Measurements from ENCODE around the gene NGF. TPM values are rescaled to one million over a fixed set of nuclear protein-coding genes. Genes with fewer than 3 reads are reported as not detected.
"Not testable (repeated sequence)": the region's sequence is repeated elsewhere in the genome, so short reads cannot be mapped to it uniquely, and the experiment has no call there.

The NGF gene
- total RNA-seq: 1 to 10 TPM in 1 of 4 donors, under 1 TPM in 2, not detected in 1; 0.42 to 1.4 (median 0.84) TPM

DNA sequence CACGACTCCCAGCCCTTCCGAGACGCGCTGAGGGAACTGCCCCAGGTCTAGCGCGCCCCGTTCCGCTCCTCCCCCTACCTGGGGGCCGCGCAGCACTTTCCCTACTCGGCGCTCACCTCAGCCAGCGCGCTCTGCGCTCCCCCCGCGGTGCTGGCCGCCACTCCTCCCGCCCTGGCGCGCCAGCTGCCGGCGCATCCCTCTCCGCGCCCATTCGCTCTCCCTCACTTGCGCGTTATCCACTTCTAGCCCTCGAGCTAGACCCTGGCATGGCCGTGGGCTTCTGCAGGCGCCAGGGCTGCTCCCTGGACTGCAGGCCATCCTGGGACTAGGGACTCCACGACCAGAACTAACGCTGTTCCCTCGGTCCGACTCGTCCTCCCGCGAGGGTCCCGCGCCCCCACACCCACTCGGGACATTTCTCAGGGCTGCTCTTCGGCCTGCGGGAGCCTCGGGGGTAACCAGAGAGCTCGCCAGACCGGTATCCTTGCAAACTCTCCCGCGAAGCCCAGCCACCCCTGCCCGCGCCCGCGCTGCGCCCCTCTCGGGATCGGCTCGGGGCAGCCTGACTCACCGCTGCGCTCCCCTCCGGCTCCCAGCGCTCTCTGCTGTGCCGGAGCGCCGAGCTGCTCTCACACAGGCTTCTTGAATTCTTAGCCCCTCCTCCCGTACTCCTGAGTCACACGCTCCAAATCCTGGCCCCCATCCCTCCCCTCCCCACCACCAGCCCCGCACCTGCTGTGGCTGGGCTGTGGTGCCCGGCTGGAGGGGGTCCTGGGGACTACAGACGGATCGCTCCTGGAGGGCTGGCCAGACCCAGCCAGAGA, at the start of gene NGF:
Gene NGF (minus strand): TSS at position 617 of the 824 bp plus-strand sequence. CDS start 51,454 bp downstream, outside the sequence.
- 1 to 2% methylated on average over 54 to 57 of the region's 69 CpGs for WGBS, 2 donors
- peak in 1 of 2 donors; percentile 85 for DNase-seq (ENCODE audit: low spot score in 2 of 2)
- intact Hi-C loops (cut with DNase I; ENCODE audit: low total_unique reads): no loop called here
- TF ChIP-seq, protein P1, sequence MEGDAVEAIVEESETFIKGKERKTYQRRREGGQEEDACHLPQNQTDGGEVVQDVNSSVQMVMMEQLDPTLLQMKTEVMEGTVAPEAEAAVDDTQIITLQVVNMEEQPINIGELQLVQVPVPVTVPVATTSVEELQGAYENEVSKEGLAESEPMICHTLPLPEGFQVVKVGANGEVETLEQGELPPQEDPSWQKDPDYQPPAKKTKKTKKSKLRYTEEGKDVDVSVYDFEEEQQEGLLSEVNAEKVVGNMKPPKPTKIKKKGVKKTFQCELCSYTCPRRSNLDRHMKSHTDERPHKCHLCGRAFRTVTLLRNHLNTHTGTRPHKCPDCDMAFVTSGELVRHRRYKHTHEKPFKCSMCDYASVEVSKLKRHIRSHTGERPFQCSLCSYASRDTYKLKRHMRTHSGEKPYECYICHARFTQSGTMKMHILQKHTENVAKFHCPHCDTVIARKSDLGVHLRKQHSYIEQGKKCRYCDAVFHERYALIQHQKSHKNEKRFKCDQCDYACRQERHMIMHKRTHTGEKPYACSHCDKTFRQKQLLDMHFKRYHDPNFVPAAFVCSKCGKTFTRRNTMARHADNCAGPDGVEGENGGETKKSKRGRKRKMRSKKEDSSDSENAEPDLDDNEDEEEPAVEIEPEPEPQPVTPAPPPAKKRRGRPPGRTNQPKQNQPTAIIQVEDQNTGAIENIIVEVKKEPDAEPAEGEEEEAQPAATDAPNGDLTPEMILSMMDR (IDR thresholded peaks at IDR 0.05): no peak
- no peak for TF ChIP-seq POLR2A (IDR thresholded peaks at IDR 0.05)
- H3K4me3 ChIP-seq (ENCODE audit: low read depth, poor library complexity, severe bottlenecking): no peak within 1 kb of the TSS

DNA sequence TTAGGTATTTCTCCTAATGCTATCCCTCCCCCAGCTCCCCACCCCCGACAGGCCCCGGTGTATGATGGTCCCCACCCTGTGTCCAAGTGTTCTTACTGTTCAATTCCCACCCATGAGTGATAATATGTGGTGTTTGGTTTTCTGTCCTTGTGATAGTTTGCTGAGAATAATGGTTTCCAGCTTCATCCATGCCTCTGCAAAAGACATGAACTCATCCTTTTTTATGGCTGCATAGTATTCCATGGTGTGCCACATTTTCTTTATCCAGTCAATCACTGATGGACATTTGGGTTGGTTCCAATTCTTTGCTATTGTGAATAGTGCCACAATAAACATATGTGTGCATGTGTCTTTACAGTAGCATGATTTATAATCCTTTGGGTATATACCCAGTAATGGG, 45.4 kb upstream of the NGF start:
- H3K4me3 ChIP-seq (ENCODE audit: low read depth, poor library complexity, severe bottlenecking); DNase-seq (ENCODE audit: low spot score in 2 of 2); intact Hi-C loops (cut with DNase I; ENCODE audit: low total_unique reads): not testable (repeated sequence)
- WGBS, 2 donors: 97 to 100% methylated on average over 2 of the region's 2 CpGs

DNA sequence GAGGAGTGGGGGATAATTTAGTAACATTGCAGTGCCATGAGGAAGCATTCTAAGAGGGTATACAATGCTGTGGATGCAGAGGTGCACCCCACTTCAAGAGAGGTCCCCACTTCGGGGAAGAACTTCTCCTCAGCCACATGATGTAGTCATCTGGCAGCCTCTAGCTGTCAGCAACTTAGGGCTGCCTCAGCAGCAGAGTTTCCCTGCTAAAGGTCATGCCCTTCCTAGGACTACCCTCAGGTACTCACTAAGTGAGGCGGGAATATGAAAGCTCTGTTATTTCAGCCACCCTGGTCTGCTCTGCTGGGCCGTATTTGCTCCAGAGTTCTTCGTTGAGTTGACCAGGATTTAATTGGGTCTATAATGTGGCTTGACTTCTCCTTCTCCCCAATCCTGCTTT, 41.9 kb upstream of the NGF start:
- no peak overlapping the region for H3K4me3 ChIP-seq (ENCODE audit: low read depth, poor library complexity, severe bottlenecking)
- DNase-seq (ENCODE audit: low spot score in 2 of 2): no peak
- TF ChIP-seq POLR2A (IDR thresholded peaks at IDR 0.05): no peak
- TF ChIP-seq, protein P1 (IDR thresholded peaks at IDR 0.05): no peak
- WGBS, 2 donors: 86 to 87% methylated on average over 4 of the region's 4 CpGs
- intact Hi-C loops (cut with DNase I; ENCODE audit: low total_unique reads): no loop called here

DNA sequence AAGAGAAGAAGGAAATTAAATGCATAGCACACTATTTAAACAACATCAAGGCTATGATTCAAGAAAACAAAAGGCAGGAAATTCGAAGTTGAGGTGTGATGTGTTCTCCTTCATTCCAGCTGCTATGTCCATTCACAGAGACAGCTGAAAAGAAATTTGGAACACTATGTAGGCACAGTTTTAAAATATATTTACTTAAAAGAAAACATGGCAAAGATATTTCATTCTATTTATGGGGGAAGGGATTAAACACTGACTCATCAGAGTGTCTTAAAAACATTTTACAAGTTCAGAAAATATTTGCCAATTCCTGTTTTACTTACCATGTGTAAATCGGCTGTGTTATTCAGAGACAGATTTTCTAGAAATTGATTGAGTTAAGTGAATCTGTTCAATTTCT, 39.4 kb upstream of the NGF start:
- intact Hi-C loops (cut with DNase I; ENCODE audit: low total_unique reads): no loop called here
- DNase-seq (ENCODE audit: low spot score in 2 of 2): no peak
- WGBS, 2 donors: 45 to 47% methylated on average over 2 of the region's 2 CpGs
- TF ChIP-seq POLR2A (IDR thresholded peaks at IDR 0.05): no peak
- TF ChIP-seq, protein P1 (IDR thresholded peaks at IDR 0.05): no peak
- H3K4me3 ChIP-seq (ENCODE audit: low read depth, poor library complexity, severe bottlenecking): no peak overlapping the region

DNA sequence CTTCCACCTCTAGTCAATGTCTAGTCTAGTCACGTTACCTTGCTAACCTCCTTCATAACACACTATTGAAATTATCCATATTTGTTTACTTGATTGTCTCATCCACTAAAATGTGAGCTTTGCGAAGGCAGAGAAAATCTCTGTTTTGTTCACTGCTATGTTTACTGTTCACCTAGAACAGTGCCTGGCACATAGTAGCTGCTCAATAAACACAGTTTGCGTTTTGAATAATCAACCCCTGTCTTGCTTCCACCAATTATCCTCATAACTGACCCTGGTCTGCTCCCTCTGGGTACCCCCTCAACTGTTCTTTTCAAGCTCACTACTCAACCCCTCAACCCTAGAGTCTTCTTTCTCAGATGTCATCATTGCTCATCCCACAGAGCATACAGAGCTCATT, 36.5 kb upstream of the NGF start:
- no peak overlapping the region for H3K4me3 ChIP-seq (ENCODE audit: low read depth, poor library complexity, severe bottlenecking)
- no peak for DNase-seq (ENCODE audit: low spot score in 2 of 2)
- no peak for TF ChIP-seq POLR2A (IDR thresholded peaks at IDR 0.05)
- TF ChIP-seq, protein P1 (IDR thresholded peaks at IDR 0.05): no peak
- WGBS, 2 donors: 90 to 94% methylated on average over 3 of the region's 3 CpGs
- intact Hi-C loops (cut with DNase I; ENCODE audit: low total_unique reads): no loop called here

DNA sequence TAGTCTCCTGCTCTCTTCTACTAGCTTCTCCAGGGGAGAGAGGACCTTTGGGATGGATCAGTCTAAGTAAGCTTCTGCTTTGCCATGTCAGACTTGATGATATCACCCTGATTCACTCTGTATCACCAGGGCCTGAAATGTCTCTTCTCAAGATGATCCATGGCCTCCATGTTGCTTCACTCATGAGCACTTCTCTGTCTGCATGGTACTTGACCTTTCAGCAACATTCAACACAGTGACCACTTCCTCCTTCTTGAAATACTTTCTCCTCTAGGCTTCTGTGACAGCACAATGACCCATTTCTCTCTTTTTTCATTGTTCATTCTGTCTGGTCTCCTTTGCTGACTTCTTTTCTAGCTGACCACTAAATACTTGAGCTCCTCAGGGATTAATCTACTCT, 35.3 kb upstream of the NGF start:
- TF ChIP-seq, protein P1 (IDR thresholded peaks at IDR 0.05): no peak
- no peak for TF ChIP-seq POLR2A (IDR thresholded peaks at IDR 0.05)
- intact Hi-C loops (cut with DNase I; ENCODE audit: low total_unique reads): no loop called here
- no peak overlapping the region for H3K4me3 ChIP-seq (ENCODE audit: low read depth, poor library complexity, severe bottlenecking)
- DNase-seq (ENCODE audit: low spot score in 2 of 2): no peak

All from lower leg skin (tissue), 4 donors.